NB4 (cell line): ENCODE results near the gene PPP1R15B.

ENCODE experiments used
- MYC ChIP-seq: IDR thresholded peaks from 2 replicates; pipeline ENCODE4 v1.6.1; 2011; ENCODE audit warnings: low read depth, low read length
- POLR2A ChIP-seq: IDR thresholded peaks from 2 replicates; pipeline ENCODE4 v1.6.1; 2011; ENCODE audit warnings: mild to moderate bottlenecking; ENCODE audit not compliant: insufficient read length; ENCODE audit errors: extremely low read depth
- TF ChIP-seq, protein P1 (sequence below): IDR thresholded peaks from one replicate; pipeline ENCODE4 v1.5.1; 2012; ENCODE audit warnings: low read depth, low read length
- TF ChIP-seq, protein P2 (sequence below): IDR thresholded peaks from 2 replicates; pipeline ENCODE4 v1.6.1; 2011; ENCODE audit warnings: low read depth, low read length

DNA sequence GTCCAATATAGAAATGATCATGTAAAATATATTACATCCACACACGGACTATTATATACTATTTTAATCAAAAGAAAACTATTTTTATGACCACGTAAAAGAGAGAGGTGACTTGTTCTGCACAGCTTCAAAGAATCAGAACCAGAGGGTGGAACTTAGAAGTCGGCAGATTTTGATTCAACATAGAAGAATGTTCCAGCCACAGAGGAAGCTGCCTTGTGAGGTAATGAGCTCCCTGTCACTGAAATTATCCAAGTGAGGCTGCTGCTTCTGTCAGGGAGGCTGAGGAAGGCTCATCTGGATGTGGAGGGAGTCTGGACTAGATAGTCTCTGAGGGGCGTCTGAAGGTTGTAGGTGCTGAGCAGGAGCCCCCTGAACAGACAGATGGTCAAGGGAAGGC lies 54.6 kb downstream of the PPP1R15B start:
- TF ChIP-seq, protein P1, sequence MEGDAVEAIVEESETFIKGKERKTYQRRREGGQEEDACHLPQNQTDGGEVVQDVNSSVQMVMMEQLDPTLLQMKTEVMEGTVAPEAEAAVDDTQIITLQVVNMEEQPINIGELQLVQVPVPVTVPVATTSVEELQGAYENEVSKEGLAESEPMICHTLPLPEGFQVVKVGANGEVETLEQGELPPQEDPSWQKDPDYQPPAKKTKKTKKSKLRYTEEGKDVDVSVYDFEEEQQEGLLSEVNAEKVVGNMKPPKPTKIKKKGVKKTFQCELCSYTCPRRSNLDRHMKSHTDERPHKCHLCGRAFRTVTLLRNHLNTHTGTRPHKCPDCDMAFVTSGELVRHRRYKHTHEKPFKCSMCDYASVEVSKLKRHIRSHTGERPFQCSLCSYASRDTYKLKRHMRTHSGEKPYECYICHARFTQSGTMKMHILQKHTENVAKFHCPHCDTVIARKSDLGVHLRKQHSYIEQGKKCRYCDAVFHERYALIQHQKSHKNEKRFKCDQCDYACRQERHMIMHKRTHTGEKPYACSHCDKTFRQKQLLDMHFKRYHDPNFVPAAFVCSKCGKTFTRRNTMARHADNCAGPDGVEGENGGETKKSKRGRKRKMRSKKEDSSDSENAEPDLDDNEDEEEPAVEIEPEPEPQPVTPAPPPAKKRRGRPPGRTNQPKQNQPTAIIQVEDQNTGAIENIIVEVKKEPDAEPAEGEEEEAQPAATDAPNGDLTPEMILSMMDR, result no peak
- TF ChIP-seq POLR2A (no peak), MYC (no peak)
- TF ChIP-seq, protein P2, sequence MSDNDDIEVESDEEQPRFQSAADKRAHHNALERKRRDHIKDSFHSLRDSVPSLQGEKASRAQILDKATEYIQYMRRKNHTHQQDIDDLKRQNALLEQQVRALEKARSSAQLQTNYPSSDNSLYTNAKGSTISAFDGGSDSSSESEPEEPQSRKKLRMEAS, result no peak
